DMS79 treated with DMSO at 0.1 percent for 48 hours (cell line): ENCODE measurements around the gene UHRF1.
"Not testable (repeated sequence)": the region's sequence is repeated elsewhere in the genome, so short reads cannot be mapped to it uniquely, and the experiment has no call there.

Source experiments
- DNase-seq: peaks from one replicate; lab custom pipeline; 2025; lab: John Stamatoyannopoulos, UW

Gene UHRF1

DNA sequence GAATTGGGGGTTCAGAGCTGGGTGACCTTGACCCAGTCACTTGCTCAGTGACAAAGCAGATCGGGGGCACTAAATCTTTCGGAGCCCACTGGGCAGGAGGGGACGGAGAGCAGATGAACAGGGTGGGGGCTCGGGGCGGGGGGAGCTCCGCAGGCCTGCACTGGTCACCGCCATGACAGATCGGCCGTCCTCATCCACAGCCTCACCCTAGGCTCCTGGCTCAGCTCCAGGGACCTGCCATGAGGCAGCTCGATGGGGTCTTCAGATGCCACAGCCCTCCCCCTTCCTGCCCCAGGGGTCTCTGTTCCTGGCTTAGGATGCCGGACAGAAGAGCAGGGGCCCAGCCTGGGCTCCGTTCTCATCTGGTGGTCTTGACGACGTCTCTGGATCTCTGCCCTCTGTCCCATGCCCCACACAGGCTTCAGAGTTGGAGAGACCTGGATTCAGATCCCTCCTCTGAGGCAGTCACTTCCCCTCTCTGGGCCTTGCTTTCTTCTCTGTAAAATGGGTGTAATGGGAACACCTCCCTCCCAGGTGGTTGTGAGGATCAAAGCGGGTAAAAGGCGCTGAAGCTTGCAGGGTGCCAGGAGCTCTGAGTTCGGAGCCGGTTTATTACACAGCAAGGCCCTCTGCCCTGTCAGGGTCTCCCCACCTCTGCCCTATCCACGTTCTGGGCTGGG is 62.7 kb downstream of the UHRF1 start:
- DNase-seq: no peak

DNA sequence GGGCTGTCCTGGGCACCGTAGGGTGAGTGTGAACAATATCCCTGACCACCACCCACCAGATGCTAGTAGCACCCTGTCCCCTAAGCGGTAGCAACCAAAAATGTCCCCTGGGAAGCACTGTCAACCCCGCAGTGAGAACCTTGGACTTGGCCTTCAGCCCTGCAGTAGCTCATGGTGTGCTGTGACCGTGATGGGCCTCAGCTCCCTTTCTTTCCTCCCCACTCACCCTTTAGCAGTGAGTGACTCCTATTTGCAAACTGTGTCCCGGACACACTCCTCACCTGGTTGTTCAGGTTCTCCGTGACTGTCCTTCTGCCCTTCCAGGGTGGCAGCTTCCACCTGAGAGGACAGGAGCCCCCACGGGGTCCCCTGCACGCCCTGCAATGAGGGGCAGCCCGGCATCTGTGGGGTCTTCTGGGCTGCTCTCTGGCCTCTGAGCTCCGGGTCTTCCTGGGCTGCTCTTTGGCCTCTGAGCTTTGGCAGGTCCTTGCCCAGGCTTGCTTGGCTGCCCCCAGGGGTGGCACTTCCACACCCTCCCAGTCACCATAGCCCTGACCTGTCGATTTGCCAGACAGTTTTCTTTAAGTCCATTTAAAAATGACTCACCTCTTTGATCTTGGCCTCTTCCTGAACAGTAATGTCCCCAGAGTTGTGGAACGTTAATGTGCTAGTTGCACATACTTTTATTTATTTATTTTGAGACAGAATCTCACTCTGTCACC is 63.4 kb downstream of the UHRF1 start:
- DNase-seq: no peak

DNA sequence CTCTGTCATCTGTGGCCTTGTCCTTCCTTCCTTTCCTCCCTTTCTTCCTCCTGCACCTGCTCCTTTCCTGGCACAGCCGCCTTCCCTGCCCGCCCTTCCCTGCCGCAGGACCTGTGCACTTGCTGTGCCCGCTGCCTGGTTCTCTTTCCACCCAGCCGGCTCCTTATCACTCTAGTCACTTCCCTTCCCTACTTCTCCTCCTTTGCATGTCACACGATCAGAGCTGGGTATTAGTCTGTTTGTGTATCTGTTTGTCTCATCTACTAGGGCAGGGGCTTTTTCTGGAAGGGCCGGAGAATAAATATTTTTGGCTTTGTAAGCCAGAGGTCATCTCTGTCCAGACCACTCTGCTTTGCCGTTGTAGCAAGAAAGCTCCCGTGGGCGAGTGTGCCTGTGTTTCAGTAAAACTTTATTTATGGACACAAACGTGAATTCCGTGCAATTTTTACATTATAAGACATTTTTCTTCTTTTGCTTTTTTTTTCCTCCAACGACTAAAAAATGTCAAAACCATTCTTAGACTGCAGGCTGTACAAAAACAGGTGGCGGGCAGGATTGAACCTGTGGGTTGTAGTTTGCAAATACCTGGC is 65.7 kb downstream of the UHRF1 start:
- no peak for DNase-seq

DNA sequence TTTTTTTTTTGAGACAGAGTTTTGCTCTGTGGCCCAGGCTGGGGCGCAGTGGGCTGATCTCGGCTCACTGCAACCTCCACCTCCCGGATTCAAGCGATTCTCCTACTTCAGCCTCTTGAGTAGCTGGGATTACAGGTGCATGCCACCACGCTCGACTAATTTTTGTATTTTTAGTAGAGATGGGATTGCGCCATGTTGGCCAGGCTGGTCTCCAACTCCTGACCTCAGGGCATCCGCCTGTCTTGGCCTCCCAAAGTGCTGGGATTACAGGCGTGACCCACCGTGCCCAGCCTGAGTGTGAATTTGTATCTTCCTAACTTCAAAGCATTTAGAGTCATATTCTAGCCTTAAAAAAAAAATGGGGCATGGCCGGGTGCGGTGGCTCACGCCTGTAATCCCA is 66.3 kb downstream of the UHRF1 start:
- DNase-seq: not testable (repeated sequence)

DNA sequence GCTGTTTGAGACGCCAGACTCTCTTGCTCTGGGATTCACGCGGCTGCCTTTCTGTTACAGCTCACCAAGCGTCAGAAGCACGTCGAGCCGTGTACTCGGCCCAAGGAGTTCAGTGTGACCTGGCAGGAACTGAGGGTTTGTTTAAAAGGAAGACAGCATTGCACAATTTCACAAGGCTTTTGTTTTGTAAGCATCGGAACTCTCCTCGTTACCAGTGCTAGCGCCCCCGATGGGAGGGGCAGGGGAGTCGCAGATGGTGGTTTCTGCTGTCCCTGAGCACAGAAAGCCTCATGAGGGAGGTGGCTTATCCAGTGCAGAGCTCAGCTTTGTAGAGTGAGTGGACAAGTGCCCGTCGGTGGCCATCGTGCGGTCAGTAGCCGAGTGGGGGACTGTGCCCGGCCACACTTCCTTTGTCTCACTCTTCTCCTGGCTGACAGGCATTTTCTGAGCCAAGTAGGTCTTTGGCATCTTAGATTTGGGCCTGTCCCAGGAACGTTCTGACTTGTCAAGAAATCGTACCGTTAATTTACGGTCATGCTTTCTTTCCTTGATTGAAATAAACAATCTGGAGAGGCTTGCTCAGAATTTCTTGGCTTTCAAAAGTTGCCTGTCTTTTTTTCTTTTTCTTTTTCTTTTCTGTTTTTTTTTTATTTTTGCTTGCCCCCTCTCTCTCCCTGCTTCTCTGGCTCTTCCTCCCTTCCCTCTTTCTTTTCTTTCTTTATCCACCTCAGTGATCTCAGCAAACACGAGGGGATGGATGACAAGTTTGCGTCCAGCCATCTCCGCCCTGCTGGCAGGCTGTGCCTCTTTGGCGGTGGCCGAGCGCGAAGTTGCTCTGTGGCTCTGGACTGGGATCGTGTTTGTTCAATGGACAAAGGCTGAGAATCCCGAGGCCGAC is 67.3 kb downstream of the UHRF1 start:
- DNase-seq: peak; percentile 60

DNA sequence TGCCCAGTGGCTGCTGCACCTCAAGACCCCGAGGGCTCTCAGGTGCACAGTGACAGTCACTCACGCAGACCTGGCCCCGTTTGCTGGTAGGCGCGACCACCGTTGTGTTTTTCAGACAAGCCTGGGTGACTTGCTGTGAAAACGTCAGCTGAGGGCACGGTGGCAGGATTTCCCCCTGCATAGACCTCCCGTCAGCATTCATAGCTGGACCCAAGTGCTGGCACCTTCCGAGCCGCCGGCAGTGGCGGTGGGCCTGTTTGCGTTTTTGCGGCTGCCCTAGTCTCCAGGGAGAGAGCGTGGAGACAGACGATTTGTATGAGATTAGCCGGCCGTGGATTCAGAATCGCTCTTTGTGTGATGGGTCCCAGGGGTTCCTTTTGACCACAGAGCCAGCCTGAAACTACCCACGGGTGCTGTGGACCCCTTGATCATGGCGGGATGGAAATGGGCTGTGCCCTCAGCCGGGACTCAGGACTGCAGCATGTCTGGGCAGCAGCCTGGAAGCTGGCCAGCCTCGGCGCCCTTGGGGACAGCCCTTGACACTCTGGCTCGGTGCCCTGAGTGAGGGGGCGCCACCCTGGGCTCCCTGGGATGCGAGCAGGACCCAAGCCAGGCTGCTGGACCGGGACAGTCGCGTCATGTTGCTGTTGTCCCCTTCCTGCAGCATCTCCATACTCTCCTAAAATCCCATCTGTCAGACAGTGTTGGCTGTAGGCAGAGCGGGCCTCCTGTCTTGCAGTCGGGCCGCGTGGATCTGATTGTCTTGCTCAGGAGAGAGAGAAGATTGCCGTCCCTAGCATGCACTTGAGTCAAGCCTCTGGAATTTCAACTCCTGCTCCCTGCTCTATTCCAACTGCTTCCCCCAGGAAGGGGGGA is 68.2 kb downstream of the UHRF1 start:
- DNase-seq: peak; percentile 79

DNA sequence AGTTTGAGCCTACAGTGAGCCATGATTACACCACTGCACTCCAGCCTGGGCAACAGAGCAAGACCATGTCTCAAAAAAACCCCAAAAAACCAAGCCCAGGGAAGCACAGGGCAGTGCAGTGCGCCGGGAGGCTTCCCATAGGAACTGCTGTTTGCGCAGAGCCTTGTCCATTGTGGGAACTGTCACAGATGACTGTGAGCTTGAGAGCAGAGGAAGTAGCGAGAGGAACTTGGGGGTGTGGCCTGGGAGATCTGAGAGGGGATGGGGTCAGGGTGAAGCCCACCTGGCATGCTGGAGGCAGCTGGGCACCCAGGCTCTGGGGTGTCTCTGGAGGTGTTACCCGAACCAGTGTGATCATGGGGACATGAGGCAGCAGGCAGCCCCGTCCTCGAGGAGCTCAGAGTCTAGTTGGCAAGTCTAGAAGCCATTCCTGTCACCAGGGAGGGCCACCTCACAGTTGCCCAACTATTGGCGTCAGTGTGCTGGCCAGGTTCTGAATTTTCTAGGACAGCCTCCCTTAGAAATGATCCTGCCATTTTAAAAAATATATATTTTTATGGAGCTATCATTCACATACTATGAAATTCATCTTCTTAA is 70.0 kb downstream of the UHRF1 start:
- DNase-seq: no peak

DNA sequence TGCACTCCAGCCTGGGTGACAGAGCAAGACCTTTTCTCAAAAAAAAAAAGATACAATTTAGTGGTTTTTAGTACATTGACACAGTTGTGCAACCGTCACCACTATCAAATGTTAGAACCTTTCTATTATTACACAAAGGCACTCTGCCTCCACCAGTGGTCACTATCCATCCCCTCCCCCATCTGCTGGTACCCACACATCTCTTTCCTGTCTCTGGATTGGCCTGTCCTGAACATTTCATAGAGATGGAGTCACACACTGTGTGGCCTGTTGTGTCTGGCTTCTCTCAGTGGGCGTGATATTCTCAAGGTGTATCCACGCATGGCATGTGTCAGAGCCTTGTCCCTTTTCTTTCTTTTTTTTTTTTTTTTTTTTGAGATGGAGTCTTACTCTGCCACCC is 70.8 kb downstream of the UHRF1 start:
- no peak for DNase-seq

DNA sequence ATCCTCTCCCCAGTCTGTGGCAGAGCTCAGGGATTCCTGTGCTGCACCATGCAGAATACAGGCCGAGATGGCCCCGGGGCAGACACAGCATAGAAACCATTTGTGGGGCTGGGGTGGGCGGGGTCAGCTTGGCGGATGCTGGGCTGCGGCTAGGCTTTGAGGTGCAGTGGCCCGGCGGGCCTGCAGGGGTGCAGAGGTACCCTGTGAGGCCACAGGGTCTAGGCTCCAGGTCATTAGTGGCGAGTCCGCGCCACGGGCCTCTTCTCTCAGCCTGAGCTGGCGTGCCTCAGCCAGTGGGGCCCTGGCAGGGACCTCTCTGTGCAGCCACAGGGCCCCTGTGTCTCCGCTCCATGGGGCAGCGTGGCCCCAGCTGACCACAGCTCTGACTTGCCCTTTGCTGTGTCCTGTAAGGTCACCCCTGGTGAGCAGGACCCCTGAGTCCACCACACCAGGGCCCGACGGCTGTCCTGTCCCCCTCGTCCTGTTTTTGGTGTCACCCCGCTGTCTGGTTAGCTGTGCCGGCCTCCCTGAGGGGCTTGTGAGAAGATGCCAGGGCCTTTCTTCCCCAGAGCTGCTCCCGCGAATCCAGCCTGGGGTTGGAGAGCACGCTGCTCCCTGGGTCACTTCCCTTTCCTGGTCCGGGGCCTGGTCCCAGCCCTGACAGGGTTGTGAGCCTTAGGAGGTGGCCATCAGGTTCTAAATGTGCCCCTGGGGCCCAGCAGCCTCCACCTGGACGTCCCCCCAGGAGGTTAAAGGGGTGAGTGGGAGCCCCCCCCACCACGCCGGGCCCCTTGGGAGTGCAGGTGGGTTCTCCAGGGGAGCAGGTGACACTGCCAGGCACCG is 71.8 kb downstream of the UHRF1 start:
- DNase-seq: no peak

DNA sequence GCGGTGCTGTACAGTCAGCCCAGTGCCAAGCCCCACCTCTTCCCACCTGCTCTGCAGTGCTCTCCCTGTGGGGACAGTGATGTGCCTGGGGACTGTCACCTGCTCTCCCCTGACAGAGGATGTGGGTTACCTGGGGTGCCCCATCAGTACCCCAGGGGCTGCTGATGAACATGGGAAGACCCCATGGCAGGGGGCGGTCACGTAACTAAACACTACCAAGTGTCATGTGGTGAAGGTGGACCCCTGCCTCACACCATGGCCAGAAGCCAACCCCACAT is 72.3 kb downstream of the UHRF1 start:
- DNase-seq: peak; percentile 84

DNA sequence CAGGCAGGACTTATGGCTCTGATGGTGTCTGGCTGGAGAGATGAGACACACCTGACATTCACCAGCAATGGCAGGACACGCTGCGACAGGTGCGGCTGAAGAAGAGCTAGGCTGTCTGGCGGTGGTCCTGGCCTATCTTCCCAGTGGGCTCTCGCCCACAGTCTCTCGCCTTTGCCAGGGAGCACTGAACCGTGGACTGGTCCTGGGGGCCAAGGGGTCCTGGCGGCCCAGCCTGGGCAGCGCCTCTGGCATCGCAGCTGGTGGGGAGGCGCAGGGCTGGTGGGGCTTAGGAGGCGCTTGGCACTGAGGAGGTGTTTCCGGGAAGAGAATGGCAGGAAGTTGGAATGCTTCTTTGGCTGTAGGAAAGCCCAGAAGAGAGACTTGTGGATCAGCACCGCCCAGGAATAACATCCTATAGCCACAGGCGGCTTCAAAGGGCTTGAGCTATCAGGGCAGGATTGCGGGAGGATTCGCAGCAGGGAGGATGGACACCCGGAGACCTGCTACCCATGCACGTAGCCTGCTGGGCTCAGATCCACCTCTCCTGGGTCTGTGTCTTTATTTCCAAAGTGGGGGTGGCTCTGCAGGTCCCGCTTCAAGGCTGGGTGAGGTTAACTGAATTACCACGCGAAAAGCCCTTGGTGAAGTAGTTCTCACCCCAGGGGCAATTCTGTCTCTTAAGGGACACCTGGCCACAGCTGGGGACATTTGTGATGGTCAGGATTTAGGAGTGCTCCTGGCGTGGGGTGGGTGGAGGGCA is 74.2 kb downstream of the UHRF1 start:
- DNase-seq: no peak

DNA sequence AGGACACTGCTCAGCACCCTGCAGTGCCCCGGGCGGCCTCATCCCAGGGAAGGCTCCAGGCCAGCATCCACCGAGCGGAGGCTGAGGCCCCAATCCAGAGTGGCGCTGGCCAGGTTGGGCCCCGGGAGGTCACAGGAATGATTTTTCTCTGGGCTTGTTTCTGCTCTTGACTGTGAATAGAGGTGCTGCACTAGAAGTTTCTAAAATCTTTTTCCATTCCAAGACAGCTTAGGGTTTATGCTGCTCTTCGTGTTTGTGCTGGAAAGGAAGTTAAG is 74.7 kb downstream of the UHRF1 start:
- DNase-seq: peak; percentile 72

DNA sequence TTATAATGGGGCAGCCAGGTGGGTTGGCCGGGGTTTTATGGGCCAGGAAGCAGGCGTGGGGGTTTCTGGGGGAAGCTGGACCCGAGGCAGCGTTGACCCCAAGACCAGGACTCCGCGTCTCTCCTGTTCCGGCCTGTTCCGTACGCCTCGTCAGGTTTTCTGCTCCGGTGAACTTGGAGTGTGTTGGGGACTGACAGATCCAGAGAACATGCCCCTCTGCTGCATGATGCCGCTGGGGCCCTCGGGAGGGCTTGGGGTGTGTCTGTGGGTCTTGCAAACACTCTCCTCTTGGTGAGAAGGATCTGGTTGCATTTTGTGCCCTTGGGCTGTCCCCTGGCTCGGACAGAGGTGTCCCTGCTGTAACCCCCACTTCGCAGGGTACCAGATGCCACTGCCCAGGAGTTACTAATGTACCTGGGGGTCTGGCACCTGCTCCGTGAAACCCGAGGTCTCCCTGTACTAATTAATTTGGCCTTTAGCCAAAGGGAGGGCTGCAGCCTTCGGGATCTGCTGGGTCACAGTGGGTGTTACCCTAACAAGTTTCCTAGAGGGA is 75.2 kb downstream of the UHRF1 start:
- DNase-seq: peak; percentile 88

DNA sequence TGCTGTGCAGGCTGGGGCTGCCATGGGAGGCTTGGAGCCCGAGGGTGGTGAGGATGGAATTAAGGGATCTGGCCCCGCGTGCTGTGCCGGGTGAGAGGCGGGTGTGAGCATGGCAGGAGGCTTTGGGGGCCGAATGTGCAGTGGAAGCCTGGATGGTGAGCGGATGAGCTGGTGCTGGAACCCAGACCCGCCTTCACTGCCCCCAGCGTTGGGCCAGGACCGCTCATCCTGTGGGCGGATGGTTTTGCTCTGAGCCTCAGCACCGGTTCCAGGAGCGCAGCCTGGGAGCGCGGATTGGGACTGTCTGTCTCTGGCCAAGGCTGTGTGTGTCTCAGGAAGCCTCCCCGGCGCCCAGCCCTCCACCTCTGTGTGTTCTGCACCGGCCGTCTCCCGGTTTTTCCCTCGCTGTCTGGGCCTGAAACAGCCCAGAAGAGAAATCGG is 76.3 kb downstream of the UHRF1 start:
- DNase-seq: no peak

DNA sequence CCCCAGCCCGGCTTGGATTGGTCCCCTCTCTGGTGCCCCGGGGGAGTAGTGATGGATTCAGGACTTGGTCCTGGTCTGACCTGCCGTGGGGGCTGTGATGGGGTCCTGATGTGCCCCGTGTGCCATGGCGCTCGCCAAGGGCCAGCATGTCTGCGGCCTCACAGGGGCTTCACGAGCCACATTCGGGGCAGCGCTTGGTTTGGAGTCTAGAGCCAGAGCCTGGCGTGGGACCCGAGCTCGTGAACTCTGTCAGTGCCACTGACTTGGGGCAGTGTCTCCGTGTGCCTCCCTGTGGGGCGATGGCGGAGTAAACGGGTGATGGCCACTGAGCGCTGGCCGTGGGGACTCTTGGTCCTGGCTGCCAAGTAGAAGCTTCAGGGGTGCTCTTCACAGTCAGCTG is 76.8 kb downstream of the UHRF1 start:
- DNase-seq: no peak

DNA sequence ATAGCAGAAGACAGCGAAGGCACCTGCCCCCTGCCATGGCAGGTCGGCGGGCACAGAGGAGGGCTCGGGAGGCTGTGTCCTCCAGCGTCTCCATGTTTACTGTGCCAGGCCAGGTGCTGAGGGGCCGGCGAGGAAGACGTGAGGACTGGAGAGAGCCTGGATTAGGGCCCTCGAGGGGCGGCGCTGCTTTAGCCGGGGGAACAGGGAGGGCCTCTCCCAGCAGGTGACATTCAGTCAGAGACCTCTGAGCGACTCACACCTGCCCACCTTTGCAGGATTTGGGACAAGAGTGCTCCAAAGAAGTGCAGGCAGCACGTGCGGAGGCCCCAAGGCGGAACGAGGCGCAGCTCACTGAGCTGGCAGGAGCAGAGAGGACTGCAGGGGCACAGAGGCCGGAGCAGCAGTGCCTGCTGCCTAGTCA is 77.2 kb downstream of the UHRF1 start:
- DNase-seq: peak; percentile 81

DNA sequence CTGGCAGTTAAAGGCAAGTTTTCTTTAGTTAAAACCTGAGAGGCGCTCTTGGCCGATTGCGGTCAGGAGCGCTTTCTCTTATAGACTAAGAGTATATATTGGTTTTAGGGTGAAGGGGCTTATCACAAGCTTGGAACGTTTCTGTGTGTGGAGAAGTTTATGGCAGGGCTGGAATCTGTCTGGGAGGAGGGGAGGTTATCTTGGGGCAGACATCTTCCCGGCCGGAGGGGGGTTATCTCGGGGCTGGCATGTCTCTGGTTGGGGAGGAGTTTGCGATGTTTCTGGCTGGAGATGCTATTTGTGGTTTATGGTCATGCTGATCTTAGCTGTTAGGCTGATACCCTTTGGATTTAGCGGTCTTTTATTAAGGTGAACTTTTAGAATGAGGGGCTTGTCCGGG is 78.0 kb downstream of the UHRF1 start:
- DNase-seq: no peak

DNA sequence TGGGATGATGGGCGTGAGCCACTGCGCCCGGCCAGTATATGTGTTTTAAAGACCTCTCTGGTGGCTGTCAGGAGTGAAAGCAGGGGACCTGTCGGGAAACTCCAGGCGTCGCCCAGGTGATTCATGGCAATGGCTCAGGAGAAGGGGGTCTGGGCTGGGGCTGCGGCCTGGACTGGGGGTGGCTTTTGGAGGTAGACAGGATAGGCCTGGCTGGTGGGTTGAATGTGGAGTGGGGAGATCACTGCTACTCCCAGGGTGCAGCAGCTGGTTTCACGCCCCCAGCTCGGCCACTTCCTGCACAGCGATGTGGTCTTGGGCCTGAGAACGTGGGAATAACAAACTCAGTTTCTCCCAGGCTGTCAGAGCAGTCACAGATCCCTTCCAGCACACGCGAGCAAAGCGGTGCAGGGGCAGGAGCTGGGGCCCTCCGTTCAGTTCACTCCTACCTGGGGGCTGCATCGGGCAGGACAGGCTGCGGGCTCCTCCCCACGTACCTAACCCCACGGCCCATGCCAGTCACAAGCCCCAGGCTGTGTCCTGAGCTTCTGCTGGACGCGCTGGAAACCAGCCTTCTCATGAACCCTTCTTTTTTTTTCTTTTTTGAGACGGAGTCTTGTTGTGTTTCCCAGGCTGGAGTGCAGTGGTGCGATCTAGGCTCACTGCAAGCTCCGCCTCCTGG is 78.5 kb downstream of the UHRF1 start:
- DNase-seq: no peak

DNA sequence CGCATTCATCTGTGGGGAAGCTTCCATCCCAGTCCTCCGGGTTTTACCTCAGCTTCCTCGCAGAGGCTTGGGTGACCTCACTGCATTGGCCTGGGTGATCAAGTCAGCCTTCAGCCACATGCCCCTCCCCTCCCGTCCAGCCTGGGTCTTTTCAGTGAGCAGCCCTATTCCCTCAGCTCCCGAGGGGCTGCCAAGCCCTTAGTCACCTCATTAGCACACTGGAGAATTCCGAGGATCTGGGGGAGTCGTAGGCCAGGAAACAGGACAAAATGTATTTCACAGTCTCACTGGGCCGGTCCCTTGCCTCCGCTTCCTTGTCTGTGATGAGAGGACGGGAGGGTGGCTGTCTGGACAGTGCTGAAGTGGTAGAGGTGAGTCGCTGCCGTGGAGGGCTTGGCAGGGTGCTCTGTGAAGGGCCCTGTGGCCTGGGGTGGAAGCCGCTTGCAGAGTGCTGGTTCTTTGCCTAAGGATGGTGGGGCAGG is 79.5 kb downstream of the UHRF1 start:
- DNase-seq: peak; percentile 30
